ENCODE measurements around the gene TEPSIN.

The TEPSIN gene

GRCh38 chr17:81267390-81268067, 28.7 kb upstream of the TEPSIN start:
- no peak for DNase-seq

GRCh38 chr17:81265576-81265975, 26.7 kb upstream of the TEPSIN start:
- DNase-seq = no peak

- no peak for DNase-seq
Measured at GRCh38 chr17:81264640-81265039, 25.8 kb upstream of the TEPSIN start.

GRCh38 chr17:81263371-81264181, 24.7 kb upstream of the TEPSIN start:
- DNase-seq = no peak

- no peak for DNase-seq
Measured at GRCh38 chr17:81261582-81262336, 22.9 kb upstream of the TEPSIN start.

GRCh38 chr17:81261096-81261495, 22.2 kb upstream of the TEPSIN start:
- no peak for DNase-seq

GRCh38 chr17:81260641-81261040, 21.8 kb upstream of the TEPSIN start:
- no peak for DNase-seq

- DNase-seq = no peak
Measured at GRCh38 chr17:81260171-81260570, 21.3 kb upstream of the TEPSIN start.

- DNase-seq = no peak
Measured at GRCh38 chr17:81259058-81259605, 20.3 kb upstream of the TEPSIN start.

- DNase-seq = no peak
Measured at GRCh38 chr17:81258292-81258691, 19.4 kb upstream of the TEPSIN start.

GRCh38 chr17:81257533-81257932, 18.7 kb upstream of the TEPSIN start:
- DNase-seq = no peak

- DNase-seq = no peak
Measured at GRCh38 chr17:81256616-81257015, 17.8 kb upstream of the TEPSIN start.

- no peak for DNase-seq
Measured at GRCh38 chr17:81254955-81255717, 16.3 kb upstream of the TEPSIN start.

GRCh38 chr17:81253358-81254131, 14.7 kb upstream of the TEPSIN start:
- DNase-seq = peak; percentile 45

GRCh38 chr17:81252987-81253329, 14.1 kb upstream of the TEPSIN start:
- no peak for DNase-seq

- no peak for DNase-seq
Measured at GRCh38 chr17:81252326-81252986, 13.6 kb upstream of the TEPSIN start.

GRCh38 chr17:81251709-81252301, 12.9 kb upstream of the TEPSIN start:
- DNase-seq = no peak

GRCh38 chr17:81251094-81251708, 12.3 kb upstream of the TEPSIN start:
- DNase-seq = no peak

- DNase-seq = no peak
Measured at GRCh38 chr17:81250286-81251093, 11.6 kb upstream of the TEPSIN start.
